Islet precursor cell (in vitro differentiated cells): ENCODE measurements around the gene TRAFD1.
"Not testable (repeated sequence)": the region's sequence is repeated elsewhere in the genome, so short reads cannot be mapped to it uniquely, and the experiment has no call there.

Experiments
- DNase-seq: peaks from one replicate; pipeline ENCODE4 v3.0.0-alpha.2; 2018

TRAFD1 gene

DNA sequence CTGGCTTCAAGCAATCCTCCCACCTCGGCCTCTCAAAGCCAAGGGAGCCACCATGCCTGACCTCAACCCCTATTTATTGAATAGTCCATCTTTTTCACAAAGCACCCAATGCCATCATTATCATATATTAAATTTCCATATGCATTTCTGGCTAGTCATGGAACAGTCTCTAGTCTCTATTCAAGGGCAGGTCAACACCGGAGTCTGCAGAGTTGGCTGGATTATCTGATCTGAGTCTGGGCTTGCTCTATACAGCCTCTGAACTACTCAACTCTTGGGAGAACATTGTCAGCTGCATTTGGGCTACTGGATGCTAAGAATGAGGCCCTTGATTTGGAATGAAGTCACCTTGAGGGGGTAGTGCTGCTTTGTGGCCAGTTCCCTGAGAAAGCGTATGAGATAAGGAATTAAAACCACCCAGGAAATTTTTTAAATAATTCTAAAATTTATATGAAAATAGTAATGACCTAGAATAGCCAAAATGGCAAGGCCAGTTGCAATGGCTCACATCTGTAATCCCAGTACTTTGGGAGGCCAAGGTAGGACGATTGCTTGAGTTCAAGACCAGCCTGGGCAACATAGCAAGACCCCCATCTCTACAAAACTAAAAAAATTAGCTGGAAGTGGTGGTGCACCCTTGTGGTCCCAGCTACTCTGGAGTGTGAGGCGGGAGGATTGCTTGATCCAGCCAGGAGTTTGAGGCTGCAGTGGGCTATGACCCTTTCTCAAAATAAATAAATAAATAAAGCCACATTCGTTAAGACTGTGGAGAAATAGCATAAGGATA is 9.9 kb upstream of the TRAFD1 start:
- no peak for DNase-seq

DNA sequence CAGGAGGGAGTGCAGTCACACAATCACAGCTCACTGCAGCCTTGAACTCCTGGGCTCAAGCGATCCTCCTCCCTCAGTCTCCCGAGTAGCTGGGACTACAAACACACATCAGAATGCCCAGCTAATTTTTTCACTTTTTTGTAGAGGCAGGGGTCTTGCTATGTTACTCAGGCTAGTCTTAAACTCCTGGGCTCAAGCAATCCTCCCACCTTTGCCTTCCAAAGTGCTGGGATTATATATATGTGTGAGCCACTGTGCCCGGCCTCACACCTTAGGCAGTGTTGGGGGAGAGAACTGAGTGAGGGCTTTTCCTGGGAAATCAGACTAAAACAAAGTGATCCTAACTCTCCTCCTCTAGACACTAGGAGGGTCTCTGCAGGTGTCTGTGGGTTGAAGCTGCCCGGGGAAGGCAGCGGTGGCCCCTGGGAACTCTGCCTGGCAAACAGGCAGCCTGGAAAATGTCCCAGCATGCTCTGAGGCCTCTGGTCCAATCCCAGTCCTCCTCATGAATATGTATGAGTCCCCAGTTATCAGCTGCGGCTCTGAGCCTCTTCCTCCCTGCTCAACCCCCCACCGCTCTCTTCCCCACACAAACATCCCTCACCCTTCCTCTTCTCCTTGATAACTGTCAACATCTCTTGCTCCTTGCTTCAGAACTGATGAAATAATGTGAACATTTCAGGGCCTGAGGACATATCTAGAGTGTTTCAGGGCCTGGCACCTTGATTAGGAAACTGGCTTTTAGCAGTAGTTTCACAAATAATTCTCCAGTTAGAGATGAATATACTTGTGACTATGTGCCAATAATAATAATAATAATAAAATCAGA is 8.9 kb upstream of the TRAFD1 start:
- DNase-seq, result peak; percentile 93

DNA sequence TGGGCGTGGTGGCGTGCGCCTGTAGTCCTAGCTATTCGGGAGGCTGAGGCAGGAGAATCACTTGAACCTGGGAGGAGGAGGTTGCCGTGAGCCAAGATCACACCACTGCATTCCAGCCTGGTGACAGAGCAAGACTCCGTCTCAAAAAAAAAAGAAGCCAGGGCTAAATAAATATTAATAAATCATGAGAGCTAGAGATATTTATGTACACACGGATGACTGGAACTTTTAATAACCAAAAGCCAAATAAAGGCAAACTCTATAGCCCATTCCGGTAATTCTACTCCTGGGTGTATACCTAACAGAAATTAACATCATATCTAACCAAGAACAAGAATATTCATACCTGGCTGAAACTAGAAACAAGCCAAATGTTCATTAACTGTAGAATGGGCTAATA is 7.7 kb upstream of the TRAFD1 start:
- DNase-seq, result peak; percentile 11

DNA sequence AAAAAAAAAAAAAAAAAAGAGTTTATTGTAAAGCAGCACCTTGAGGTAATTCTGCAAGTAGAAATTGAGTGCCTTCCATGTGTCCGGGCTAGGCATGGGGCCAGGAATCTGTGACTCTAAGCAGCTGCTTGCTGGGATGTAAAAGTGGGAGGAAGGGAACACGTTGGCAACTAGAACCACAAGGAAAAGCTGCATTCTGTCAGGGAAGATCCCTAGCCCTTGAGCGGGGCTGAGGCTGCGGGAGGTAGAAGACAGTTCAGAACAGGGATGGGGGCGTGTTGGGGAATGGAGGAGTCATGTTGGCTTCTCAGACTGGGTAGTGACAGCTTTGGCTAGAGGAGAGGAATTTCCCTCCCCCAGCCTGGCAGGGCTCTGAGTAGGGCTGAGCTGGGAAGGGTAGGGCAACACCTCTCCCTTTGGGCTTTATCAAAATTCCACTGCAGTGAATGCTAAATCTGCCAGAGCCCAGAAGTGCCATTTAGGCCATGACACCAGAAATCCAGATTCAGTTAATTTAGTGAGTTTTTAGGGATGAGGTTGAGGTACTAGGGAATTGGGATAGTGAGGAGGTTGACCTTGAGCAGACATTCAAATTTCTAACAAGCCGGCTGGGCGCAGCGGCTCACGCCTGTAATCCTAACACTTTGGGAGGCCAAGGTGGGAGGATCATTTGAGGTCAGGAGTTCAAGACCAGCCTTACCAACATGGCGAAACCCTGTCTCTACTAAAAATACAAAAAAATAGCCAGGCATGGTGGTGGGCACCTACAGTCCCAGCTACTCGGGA is 3.4 kb upstream of the TRAFD1 start:
- DNase-seq, result peak; percentile 66

DNA sequence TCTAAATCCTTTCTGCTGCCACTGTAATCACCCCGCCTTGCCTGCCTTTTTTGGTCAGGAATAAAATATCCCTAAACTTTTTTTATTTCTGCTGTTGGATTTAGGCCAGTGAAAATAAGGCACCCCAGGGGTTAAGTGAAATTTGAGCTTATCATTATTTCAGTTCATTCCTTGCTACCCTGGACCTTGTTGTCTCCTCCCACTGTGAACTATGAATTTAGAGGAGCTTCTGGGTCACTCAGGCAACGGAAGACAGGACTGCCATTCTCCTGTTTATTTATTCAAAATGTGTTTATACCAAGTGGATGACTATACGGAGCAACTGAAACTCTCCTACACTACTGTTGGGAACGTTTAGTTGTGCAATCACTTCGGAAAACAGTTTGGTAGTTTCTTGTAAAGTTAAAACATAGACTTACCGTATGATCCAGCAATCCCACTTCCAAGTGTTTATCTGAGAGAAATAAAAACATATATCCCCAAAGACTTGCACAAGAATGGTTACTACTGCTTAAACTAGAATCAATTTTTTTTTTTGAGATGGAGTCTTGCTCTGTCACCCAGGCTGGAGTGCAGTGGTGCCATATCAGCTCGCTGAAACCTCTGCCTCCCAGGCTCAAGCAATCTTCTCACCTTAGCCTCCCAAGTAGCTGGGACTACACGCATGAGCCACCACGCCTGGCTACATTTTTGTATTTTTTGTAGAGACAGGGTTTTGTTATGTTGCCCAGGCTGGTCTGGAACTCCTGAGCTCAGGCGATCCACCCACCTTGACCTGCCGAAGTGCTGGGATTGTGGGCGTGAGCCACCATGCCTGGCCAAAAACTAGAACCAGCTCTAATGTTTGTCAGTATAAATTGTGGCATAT is 2.3 kb upstream of the TRAFD1 start:
- DNase-seq, result no peak

DNA sequence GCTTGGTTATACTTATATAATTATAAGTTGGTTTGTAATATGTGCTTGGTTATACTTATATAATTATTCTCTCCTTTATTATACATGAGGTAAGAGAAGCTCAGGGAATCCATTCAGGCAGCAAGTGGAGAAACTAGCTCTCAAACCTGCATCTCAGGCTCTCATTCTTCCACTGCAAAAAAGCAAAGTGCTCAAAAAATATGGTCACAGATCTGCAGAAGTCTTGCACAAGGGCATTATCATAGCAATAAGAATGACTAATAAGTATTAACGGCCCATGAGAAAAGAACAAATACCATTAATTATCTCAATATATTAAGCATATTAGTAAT is 476 bp upstream of the TRAFD1 start:
- DNase-seq, result no peak

DNA sequence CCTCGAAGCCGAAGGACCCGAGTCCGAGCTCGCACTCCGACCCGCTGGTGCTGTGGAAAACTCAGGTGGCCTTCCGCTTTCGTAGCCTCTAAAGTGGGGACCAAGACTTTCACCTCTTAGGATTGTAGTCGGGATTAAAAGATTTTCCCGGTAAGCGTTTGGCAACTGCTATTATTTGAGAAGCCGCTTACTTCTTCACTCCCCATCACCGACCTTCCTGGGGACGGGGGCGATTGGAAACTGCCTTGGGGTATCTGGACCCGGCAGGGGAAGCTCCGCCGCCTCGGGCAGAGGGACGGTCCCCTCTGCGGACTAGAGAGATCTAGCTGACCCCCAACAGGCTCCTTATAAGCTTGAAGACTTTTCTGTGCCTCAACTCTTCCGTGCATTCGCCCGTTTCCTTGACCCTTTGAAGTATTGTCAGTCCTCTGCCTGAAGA is 659 bp downstream of the TRAFD1 start:
- DNase-seq, result no peak

DNA sequence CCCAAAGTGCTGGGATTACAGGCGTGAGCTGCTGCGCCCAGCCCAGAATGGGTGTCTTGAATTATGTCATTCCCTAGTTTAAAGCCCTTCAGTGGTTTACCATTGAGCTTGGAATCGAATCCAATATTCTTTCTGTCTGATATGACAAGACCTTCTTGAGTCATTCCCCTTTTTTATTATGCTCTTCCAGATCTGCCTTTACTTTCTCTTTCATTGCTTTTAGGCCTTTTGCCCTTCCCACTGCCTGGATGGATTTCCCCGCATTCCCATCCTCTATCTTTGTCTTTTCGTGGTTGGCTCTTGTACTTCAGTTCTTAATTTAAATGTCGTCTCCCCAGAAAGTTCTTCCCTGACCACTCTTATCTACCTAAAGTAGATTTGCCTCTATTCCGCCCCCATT is 1.6 kb downstream of the TRAFD1 start:
- DNase-seq, result no peak

DNA sequence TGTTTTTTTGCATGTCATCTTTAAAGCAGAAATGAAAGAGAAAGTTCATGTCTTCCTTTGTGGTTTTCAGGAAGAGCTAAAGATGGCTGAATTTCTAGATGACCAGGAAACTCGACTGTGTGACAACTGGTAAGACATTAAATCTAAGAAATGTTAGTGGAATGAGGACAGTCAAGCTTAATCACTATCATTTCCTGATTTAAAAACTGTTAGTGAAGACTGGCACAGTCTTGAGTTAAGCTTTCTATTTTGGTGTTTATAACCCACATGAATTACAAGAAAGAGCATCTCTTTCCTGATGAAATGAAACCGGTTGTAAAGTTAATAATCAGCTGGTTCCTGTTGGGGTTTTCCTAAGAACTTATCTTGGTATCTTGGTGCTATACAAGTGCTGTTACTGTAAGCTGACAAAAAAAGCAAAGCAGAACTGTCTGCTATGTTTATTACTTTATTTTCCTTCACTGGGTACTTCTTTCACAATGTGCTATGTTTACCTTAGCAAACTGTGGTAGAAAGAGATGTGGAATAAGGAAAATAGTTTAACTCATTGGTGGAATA is 5.2 kb downstream of the TRAFD1 start:
- DNase-seq, result no peak

DNA sequence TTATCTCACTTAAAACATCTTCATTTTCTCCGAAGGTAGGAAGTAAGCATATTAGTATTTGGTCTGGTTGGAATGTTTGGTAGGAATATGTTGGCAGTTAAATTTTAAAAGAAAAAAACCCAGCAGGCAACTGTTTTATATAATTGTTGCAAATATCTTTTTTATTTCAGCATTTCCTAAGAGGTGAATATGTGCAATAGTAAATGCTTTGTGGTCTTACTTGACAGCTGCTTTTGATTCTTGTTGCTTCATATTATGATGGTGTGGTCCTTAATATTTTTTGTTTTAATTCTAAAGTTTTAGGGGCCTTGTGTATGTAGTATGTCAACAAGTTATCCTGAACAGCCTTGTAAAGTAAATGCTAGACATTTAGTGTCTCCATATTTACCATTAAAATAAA is 6.3 kb downstream of the TRAFD1 start:
- DNase-seq, result no peak

DNA sequence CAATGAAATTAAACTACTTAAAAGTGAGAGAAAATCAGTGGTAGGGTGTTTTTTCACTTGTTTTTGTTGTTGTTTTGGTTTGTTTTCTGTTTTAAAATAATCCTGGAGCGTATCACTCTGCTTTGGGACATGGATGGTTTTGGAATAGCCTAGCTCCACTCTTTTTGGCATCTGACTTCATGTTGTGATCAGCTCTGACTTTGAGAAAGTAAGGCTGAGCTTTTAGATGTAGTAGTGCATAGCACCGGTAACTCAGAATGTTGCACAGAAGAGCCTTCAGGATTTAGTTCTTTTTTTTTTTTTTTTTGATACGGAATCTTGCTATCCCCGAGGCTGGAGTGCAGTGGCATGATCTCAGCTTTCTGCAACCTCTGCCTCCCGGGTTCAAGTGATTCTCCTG is 8.1 kb downstream of the TRAFD1 start:
- DNase-seq, result no peak

DNA sequence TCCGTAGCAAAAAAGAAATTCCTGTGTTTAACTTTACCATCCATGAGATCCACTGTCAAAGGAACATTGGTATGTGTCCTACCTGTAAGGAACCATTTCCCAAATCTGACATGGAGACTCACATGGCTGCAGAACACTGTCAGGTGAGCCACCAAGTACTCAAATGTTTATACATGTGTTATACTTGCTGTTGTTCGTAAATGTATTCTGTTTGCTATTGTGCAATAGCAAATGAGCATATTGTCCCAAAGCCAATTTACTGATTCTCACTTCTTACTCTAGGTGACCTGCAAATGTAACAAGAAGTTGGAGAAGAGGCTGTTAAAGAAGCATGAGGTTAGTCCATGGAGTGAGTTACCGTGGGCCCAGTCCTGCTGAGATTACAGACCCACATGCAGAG is 9.4 kb downstream of the TRAFD1 start:
- peak; percentile 39 for DNase-seq

DNA sequence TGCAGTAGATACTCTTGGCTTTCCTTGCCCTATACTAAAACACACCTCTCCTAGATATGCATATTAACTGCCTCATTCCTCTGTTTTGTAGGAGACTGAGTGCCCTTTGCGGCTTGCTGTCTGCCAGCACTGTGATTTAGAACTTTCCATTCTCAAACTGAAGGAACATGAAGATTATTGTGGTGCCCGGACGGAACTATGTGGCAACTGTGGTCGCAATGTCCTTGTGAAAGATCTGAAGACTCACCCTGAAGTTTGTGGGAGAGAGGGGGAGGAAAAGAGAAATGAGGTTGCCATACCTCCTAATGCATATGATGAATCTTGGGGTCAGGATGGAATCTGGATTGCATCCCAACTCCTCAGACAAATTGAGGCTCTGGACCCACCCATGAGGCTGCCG is 15.4 kb downstream of the TRAFD1 start:
- DNase-seq, result no peak

DNA sequence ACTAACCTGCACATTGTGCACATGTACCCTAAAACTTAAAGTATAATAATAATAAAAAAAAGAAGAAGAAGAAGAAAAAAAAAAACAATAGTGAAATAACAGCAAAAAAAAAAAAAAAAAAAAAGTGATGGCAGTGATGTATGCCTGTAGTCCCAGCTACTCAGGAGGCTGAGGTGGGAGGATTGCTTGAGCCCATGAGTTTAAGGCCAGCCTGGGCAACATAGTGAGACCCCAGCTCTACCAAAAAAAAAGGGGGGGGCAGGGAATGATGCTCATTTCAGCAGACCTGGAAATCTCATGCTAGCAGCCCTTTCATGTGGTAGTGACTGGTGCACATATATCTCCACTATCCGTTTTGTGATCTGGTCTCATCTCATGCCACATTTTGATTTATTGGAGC is 20.8 kb downstream of the TRAFD1 start:
- no peak for DNase-seq

DNA sequence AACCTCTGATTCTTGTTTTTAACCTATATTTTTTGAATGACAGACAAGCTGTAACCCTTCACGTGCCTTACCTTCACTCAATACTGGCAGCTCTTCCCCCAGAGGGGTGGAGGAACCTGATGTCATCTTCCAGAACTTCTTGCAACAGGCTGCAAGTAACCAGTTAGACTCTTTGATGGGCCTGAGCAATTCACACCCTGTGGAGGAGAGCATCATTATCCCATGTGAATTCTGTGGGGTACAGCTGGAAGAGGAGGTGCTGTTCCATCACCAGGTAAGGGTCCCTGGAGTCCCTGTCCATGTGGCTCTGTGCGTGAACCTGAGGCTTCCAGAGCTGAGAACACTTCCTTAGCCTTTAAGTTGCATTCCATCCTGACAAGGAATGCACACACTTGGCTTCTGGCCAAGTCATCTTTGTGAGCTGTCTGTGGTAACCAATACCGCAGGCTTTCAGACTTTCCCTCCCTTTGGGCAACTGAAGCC is 22.7 kb downstream of the TRAFD1 start:
- DNase-seq, result peak; percentile 72

DNA sequence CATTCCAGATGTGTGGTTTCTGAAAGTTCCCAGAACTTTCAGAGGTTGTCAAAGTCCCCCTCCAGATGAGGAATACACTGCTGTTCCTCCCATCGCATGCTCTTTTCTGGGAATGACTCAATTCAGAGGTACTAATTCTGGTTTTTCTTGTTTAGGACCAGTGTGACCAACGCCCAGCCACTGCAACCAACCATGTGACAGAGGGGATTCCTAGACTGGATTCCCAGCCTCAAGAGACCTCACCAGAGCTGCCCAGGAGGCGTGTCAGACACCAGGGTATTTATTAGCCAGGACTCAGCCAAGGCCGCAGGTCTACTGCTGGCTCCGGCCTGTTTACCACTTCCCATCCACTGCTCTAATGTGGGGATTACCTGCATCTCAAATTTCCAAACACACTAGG is 24.2 kb downstream of the TRAFD1 start:
- DNase-seq, result peak; percentile 98

DNA sequence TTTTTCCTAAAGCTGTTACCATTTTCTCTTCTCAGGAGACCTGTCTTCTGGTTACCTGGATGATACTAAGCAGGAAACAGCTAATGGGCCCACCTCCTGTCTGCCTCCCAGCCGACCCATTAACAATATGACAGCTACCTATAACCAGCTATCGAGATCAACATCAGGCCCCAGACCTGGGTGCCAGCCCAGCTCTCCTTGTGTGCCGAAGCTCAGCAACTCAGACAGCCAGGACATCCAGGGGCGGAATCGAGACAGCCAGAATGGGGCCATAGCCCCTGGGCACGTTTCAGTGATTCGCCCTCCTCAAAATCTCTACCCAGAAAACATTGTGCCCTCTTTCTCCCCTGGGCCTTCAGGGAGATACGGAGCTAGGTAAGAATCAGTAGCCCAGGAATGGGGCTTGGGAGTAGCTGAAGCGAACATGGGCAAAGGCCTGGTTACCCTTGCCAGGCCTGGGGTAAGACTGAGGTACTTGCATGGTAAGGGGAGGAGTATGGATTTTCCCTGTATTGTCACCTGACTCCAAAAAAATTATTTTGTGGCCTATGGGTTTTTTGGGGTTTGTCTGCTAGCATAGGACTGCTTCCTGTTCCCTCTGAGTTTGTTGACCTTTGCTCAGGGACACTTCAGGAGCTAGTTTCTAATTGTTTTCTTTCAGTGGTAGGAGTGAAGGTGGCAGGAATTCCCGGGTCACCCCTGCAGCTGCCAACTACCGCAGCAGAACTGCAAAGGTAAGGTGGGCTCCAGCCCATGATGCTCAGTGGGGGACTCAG is 26.6 kb downstream of the TRAFD1 start:
- DNase-seq, result no peak

DNA sequence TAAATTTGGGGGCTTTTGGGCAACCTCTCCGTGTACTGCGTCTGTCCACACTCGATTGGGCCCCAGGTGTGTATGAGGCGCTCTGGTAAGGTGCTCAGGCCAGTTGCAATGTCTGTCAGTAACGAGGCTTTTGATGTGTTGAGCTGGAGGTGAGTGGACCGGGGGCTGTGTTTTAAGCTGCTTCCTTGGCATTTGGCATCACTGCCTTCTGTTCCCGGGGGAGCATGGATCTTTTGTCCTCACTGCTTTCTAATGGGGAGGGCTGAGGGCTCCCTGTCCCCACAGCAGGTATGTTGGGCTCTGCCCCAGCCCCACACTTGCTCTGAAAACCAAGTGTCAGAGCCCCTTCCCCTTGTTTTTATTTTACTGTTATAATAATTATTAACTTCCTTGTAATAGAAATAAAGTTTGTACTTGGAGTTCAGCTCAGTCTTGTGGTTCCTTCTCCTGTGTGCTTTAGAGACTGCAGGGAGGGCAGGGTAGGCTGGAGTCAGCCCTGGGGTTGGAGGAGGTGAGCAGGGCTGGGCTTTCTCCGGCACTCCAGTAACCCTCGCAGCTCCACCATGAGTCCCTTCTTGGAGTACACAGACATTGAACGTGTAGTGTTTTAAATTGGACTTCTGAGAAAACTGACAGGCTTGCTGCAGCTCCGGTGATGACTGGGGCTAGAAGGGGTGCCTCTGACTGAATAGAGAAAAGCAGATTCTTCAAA is 28.0 kb downstream of the TRAFD1 start:
- DNase-seq, result peak; percentile 52

DNA sequence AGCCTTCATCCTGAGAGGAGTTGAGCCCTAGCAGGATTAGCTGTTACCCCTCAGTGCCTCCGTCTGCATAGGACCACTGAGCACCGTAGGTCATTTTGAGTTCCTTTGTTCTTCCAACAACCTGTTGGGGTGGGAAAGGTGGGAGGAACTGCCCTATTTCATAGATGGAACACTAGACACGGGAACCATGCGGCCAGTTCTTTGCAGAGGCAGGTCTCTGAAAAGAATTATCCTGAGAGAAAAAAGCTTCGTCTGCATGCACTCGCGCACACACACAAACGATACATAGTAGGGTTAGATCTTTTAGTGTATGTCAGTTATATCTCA is 28.5 kb downstream of the TRAFD1 start:
- DNase-seq, result no peak

DNA sequence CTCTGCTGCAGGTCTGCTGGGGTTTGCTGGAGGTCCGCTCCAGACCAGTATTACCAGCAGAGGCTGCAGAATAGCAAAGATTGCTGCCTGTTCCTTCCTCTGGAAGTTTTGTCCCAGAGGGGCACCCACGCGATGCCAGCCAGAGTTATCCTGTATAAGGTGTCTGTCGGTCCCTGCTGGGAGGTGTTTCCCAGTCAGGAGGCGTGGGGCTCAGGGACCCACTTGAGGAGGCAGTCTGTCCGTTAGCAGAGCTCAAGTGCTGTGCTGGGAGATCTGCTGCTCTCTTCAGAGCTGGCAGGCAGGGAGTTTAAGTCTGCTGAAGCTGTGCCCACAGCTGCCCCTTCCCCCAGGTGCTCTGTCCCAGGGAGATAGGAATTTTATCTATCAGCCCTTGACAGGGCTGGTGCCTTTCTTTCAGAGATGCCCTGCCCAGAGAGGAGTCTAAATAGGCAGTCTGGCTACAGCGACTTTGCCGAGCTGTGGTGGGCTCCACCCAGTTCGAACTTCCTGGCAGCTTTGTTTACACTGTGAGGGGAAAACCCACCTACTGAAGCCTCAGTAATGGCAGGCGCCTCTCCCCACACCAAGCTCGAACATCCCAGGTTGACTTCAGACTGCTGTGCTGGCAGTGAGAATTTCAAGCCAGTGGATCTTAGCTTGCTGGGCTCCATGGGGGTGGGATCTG is 33.2 kb downstream of the TRAFD1 start:
- DNase-seq, result not testable (repeated sequence)
